HepG2 (cell line): ENCODE data around the gene HIC1. TPM values are rescaled to one million over a fixed set of nuclear protein-coding genes. Genes with fewer than 3 reads are reported as not detected.
A peak's percentile ranks its signal among the peaks of the same experiment; 100 is the strongest.

Source experiments
- BRCA1 ChIP-seq: sonication (generic); formaldehyde crosslinking; IDR thresholded peaks from 2 replicates; pipeline ENCODE4 v1.4.0; 2020; ENCODE audit warnings: missing genetic modification reagents
- BRD4 ChIP-seq: sonication (generic); formaldehyde crosslinking; IDR thresholded peaks from 2 replicates; pipeline ENCODE4 v1.4.0; 2020; ENCODE audit warnings: missing genetic modification reagents
- GABPA ChIP-seq, 2 experiments: IDR thresholded peaks; 2 replicates each; pipeline ENCODE4 v1.6.1; 2011 to 2016; ENCODE audit warnings: low read depth in 2 of 2, low read length in 1 of 2, missing biosample characterization in 1 of 2, missing genetic modification characterization in 1 of 2
- MAFG ChIP-seq: sonication (generic); formaldehyde crosslinking; IDR thresholded peaks from 2 replicates; pipeline ENCODE4 v1.5.1; 2020; ENCODE audit warnings: mild to moderate bottlenecking, missing genetic modification reagents
- NCOR1 ChIP-seq: fragments of 200-600 bp; sonication (generic); IDR thresholded peaks from 2 replicates; pipeline ENCODE4 v1.7.0; 2017; ENCODE audit warnings: antibody characterized with exemption, low read length, borderline replicate concordance
- NFE2L2 ChIP-seq: fragments of 150-350 bp; IDR thresholded peaks from 2 replicates; pipeline ENCODE4 v1.6.1; 2014; ENCODE audit warnings: low read length
- PRMT3 ChIP-seq: sonication (generic); formaldehyde crosslinking; IDR thresholded peaks from 2 replicates; pipeline ENCODE4 v1.8.1; 2022; ENCODE audit warnings: low read depth, mild to moderate bottlenecking, moderate library complexity, missing genetic modification reagents, borderline replicate concordance
- RBFOX2 ChIP-seq: fragments of 200-400 bp; formaldehyde crosslinking; IDR thresholded peaks from 2 replicates; pipeline ENCODE4 v1.6.1; 2017; ENCODE audit warnings: low read depth, mild to moderate bottlenecking, low read length
- RFX1 ChIP-seq: fragments of 450-650 bp; IDR thresholded peaks from 2 replicates; pipeline ENCODE4 v1.6.1; 2017
- TCF7 ChIP-seq: sonication (generic); IDR thresholded peaks from 2 replicates; pipeline ENCODE4 v1.6.1; 2016; ENCODE audit warnings: antibody characterized with exemption, low read depth
- ZFP90 ChIP-seq: sonication (generic); formaldehyde crosslinking; IDR thresholded peaks from 2 replicates; pipeline ENCODE4 v1.8.0; 2022; ENCODE audit warnings: missing genetic modification reagents, mild to moderate bottlenecking, inconsistent platforms, borderline replicate concordance
- ZNF17 ChIP-seq: sonication (generic); formaldehyde crosslinking; IDR thresholded peaks from 2 replicates; pipeline ENCODE4 v1.5.0; 2020; ENCODE audit warnings: mild to moderate bottlenecking, missing genetic modification reagents
- ZNF775 ChIP-seq: sonication (generic); formaldehyde crosslinking; IDR thresholded peaks from 2 replicates; pipeline ENCODE4 v1.4.0; 2020; ENCODE audit warnings: missing genetic modification reagents, mild to moderate bottlenecking, moderate library complexity, borderline replicate concordance
- polyA plus RNA-seq, 8 experiments: library from polyadenylated mRNA; depleted of rRNA in 3 of 8; stranded (reverse) in 7 of 8; unstranded in 1 of 8; fragments of >200 nt; fragmentation: Illumina TruSeq in 4 of 8; extraction: Trizol in 4 of 8; gene quantifications; 2 replicates each; pipeline versions ENCODE4 v1.2.1 to v1.2.3, GENCODE V29; 2011 to 2016; ENCODE audit warnings: low read depth in 4 of 8, missing spikeins in 1 of 8, mixed read lengths in 1 of 8; ENCODE audit not compliant: insufficient read depth in 1 of 8
- total RNA-seq, 5 experiments: library from RNA; depleted of rRNA; stranded (reverse); fragments of >200 nt; fragmentation: Illumina TruSeq; extraction: Trizol; gene quantifications; 2 replicates each; pipeline ENCODE4 v1.2.3, GENCODE V29; 2016; ENCODE audit warnings: low read depth in 1 of 5
- TF ChIP-seq, protein P1 (sequence below): fragments of 450-650 bp; IDR thresholded peaks from 2 replicates; pipeline ENCODE4 v1.6.1; 2017; ENCODE audit warnings: mild to moderate bottlenecking
- TF ChIP-seq, protein P2 (sequence below): sonication (generic); formaldehyde crosslinking; IDR thresholded peaks from 2 replicates; pipeline ENCODE4 v1.5.0; 2020; ENCODE audit warnings: mild to moderate bottlenecking, missing genetic modification reagents
- TF ChIP-seq, protein P3 (sequence below): IDR thresholded peaks from 2 replicates; pipeline ENCODE4 v1.4.0; 2020; ENCODE audit warnings: mild to moderate bottlenecking, missing genetic modification reagents
- TF ChIP-seq, protein P4 (sequence below): sonication (generic); formaldehyde crosslinking; IDR thresholded peaks from 2 replicates; pipeline ENCODE4 v1.8.1; 2023; ENCODE audit warnings: mild to moderate bottlenecking, moderate library complexity, missing genetic modification reagents
- TF ChIP-seq, protein P5 (sequence below): sonication (generic); IDR thresholded peaks from 2 replicates; pipeline ENCODE4 v1.6.1; 2016; ENCODE audit warnings: low read depth, borderline replicate concordance

The HIC1 gene
- total and polyA plus RNA-seq, 2 of the 13 experiments (the other 11 are each of a cell fraction or from before 2014, with no cell fraction given): 0.04 to 0.31 TPM

DNA sequence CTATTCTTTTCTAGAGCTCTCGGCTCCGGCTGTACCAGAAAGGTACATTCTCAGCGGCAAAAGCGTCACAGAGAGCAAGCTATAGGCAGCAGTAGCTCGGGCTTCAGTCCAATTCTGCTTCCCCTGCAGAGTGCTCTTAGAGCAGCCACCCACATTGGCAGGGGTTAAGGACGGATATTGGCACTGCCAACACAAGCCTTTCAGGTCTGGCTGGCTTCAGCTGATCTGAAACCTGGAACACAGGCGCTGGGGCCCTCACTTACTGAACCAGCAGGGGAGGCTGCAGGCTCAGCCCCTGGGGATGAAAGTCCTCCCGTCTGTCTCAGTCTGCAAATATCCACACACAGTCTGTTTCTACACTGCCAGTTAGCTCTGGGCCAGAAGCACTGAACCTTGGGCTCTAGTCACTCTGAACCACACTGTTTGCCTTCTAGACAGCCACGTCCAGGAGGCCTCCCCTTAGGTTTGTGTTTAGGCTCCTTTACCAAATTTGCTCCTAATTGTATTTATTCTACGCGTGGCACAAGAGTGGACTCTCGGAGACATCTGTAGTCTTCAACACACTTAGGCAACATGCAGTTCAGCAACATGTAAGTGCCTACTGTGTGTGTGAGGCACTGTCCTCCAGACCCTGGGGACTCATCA is 40.1 kb downstream of the HIC1 start (continued):
- TF ChIP-seq, protein P1, sequence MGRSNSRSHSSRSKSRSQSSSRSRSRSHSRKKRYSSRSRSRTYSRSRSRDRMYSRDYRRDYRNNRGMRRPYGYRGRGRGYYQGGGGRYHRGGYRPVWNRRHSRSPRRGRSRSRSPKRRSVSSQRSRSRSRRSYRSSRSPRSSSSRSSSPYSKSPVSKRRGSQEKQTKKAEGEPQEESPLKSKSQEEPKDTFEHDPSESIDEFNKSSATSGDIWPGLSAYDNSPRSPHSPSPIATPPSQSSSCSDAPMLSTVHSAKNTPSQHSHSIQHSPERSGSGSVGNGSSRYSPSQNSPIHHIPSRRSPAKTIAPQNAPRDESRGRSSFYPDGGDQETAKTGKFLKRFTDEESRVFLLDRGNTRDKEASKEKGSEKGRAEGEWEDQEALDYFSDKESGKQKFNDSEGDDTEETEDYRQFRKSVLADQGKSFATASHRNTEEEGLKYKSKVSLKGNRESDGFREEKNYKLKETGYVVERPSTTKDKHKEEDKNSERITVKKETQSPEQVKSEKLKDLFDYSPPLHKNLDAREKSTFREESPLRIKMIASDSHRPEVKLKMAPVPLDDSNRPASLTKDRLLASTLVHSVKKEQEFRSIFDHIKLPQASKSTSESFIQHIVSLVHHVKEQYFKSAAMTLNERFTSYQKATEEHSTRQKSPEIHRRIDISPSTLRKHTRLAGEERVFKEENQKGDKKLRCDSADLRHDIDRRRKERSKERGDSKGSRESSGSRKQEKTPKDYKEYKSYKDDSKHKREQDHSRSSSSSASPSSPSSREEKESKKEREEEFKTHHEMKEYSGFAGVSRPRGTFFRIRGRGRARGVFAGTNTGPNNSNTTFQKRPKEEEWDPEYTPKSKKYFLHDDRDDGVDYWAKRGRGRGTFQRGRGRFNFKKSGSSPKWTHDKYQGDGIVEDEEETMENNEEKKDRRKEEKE: no peak
- no peak for TF ChIP-seq GABPA (IDR thresholded peaks at IDR 0.05; ENCODE audit: low read depth, low read length)
- no peak for TF ChIP-seq GABPA (CRISPR knock-in tag; IDR thresholded peaks at IDR 0.05; ENCODE audit: low read depth)
- no peak for TF ChIP-seq ZFP90 (CRISPR knock-in tag)
- TF ChIP-seq, protein P2, sequence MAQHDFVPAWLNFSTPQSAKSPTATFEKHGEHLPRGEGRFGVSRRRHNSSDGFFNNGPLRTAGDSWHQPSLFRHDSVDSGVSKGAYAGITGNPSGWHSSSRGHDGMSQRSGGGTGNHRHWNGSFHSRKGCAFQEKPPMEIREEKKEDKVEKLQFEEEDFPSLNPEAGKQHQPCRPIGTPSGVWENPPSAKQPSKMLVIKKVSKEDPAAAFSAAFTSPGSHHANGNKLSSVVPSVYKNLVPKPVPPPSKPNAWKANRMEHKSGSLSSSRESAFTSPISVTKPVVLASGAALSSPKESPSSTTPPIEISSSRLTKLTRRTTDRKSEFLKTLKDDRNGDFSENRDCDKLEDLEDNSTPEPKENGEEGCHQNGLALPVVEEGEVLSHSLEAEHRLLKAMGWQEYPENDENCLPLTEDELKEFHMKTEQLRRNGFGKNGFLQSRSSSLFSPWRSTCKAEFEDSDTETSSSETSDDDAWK (CRISPR knock-in tag): no peak
- TF ChIP-seq, protein P3, sequence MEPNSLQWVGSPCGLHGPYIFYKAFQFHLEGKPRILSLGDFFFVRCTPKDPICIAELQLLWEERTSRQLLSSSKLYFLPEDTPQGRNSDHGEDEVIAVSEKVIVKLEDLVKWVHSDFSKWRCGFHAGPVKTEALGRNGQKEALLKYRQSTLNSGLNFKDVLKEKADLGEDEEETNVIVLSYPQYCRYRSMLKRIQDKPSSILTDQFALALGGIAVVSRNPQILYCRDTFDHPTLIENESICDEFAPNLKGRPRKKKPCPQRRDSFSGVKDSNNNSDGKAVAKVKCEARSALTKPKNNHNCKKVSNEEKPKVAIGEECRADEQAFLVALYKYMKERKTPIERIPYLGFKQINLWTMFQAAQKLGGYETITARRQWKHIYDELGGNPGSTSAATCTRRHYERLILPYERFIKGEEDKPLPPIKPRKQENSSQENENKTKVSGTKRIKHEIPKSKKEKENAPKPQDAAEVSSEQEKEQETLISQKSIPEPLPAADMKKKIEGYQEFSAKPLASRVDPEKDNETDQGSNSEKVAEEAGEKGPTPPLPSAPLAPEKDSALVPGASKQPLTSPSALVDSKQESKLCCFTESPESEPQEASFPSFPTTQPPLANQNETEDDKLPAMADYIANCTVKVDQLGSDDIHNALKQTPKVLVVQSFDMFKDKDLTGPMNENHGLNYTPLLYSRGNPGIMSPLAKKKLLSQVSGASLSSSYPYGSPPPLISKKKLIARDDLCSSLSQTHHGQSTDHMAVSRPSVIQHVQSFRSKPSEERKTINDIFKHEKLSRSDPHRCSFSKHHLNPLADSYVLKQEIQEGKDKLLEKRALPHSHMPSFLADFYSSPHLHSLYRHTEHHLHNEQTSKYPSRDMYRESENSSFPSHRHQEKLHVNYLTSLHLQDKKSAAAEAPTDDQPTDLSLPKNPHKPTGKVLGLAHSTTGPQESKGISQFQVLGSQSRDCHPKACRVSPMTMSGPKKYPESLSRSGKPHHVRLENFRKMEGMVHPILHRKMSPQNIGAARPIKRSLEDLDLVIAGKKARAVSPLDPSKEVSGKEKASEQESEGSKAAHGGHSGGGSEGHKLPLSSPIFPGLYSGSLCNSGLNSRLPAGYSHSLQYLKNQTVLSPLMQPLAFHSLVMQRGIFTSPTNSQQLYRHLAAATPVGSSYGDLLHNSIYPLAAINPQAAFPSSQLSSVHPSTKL (CRISPR knock-in tag): peak; percentile 64
- TF ChIP-seq, protein P4, sequence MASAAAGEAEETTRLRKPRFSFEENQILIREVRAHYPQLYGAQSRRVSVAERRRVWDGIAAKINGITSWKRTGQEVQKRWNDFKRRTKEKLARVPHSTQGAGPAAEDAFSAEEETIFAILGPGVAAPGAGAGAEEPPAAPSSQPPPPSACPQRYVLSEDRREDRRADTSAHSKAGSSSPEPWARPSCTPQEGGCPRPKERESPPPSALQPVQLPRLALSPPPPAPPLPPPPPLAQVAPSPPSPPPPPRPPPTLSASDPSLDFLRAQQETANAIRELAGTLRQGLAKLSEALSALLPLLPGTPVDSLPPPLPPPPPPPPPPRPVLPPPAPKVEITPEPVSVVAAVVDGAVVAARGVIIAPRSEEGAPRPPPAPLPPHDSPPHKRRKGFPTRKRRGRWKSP (CRISPR knock-in tag): peak; percentile 28; the same call in 1 of the 2 replicates
- no peak for TF ChIP-seq ZNF775 (CRISPR knock-in tag)
- no peak for TF ChIP-seq NFE2L2
- TF ChIP-seq RBFOX2: no peak
- TF ChIP-seq, protein P5, sequence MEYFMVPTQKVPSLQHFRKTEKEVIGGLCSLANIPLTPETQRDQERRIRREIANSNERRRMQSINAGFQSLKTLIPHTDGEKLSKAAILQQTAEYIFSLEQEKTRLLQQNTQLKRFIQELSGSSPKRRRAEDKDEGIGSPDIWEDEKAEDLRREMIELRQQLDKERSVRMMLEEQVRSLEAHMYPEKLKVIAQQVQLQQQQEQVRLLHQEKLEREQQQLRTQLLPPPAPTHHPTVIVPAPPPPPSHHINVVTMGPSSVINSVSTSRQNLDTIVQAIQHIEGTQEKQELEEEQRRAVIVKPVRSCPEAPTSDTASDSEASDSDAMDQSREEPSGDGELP: peak; percentile 82
- TF ChIP-seq TCF7: 0 out of 2 replicates have a peak, but pooled peaks have one; percentile 7
- peak; percentile 29; the same call in 1 of the 2 replicates for TF ChIP-seq BRCA1 (CRISPR knock-in tag)
- TF ChIP-seq MAFG: no peak
- no peak for TF ChIP-seq ZNF17 (CRISPR knock-in tag)
- TF ChIP-seq RFX1: no peak
- TF ChIP-seq PRMT3 (CRISPR knock-in tag): 0 out of 2 replicates have a peak, but pooled peaks have one; percentile 47
- TF ChIP-seq NCOR1: peak; percentile 24; the same call in 1 of the 2 replicates
- no peak for TF ChIP-seq BRD4
